ENCODE data around the gene CD300LF.

The CD300LF gene

GRCh38 chr17:74712756-74713155 is at the start of gene CD300LF:
TSS of gene CD300LF (minus strand) at chr17:74712923. CDS start at chr17:74712866, 57 bp downstream.
- Histone ChIP-seq H3K4me3 (ENCODE audit: low read length in 2 of 2) (peak within 1 kb of the TSS; percentile 41 to 57), H3K9me3 (ENCODE audit: control insufficient read depth in 2 of 2, low read length in 2 of 2) (no peaks in the 10 kb centered on the region), H3K36me3 (ENCODE audit: control insufficient read depth in 2 of 2, insufficient read depth in 2 of 2, low read length in 2 of 2) (no peaks in the 10 kb centered on the region), H3K9ac (ENCODE audit: low read depth in 1 of 2, low read length in 2 of 2) (peak within 1 kb of the TSS; percentile 22 to 24), H3K27me3 (ENCODE audit: control insufficient read depth in 2 of 2, insufficient read depth in 2 of 2, low read length in 2 of 2) (peaks cover 6 to 10% of the 10 kb centered on the region in 2 donors), H3K4me1 (ENCODE audit: control insufficient read depth in 2 of 2, insufficient read depth in 2 of 2, low read length in 2 of 2) (peaks cover 0 to 9% of the 10 kb centered on the region in 2 donors), H3K27ac (ENCODE audit: low read depth in 2 of 2, low read length in 2 of 2) (peak within 1 kb of the TSS in 1 of 2 donors; percentile 6)

DNA sequence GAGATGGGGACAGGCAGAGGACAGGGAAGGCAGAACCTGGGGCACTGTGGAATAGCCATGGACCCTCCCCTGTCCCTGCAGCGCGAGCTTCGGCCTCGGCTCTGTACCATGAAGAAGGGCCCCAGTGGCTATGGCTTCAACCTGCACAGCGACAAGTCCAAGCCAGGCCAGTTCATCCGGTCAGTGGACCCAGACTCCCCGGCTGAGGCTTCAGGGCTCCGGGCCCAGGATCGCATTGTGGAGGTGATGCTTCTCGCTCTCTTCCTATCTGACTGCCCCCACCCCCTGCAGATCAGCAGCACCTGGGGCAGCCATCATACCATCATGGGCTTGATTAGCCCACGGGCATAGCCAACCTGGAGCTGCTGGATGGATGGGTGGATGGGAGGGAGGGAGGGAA is 49.2 kb upstream of the CD300LF start:
- Histone ChIP-seq H3K4me3 (ENCODE audit: low read length in 2 of 2) (no peak overlapping the region), H3K4me1 (ENCODE audit: control insufficient read depth in 2 of 2, insufficient read depth in 2 of 2, low read length in 2 of 2) (peaks cover 55 to 68% of the 10 kb centered on the region in 2 donors), H3K9ac (ENCODE audit: low read depth in 1 of 2, low read length in 2 of 2) (no peak overlapping the region), H3K27me3 (ENCODE audit: control insufficient read depth in 2 of 2, insufficient read depth in 2 of 2, low read length in 2 of 2) (no peaks in the 10 kb centered on the region), H3K27ac (ENCODE audit: low read depth in 2 of 2, low read length in 2 of 2) (no peak overlapping the region), H3K36me3 (ENCODE audit: control insufficient read depth in 2 of 2, insufficient read depth in 2 of 2, low read length in 2 of 2) (peaks cover 0 to 8% of the 10 kb centered on the region in 2 donors), H3K9me3 (ENCODE audit: control insufficient read depth in 2 of 2, low read length in 2 of 2) (no peaks in the 10 kb centered on the region)

DNA sequence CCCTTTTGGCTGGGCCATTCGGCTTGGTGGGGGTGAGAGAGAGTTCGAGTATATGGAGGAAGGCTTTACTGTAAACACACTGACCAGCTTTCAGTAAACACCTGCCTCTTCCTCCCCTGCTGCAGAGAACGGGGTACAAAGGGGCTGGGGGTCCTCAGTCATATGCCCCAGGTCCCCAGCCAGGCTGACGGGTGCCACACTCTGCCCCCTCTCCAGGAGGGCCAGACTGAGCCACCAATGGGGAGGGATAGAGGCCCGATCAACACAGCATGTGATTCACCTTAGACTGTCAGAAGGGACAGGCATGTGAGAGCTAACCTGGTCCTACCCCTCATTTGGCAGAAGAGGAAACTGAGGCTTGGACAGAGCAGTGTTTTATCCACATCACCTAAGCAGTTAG is 48.7 kb upstream of the CD300LF start:
- Histone ChIP-seq H3K4me3 (ENCODE audit: low read length in 2 of 2) (no peak overlapping the region), H3K4me1 (ENCODE audit: control insufficient read depth in 2 of 2, insufficient read depth in 2 of 2, low read length in 2 of 2) (peaks cover 60 to 70% of the 10 kb centered on the region in 2 donors), H3K9me3 (ENCODE audit: control insufficient read depth in 2 of 2, low read length in 2 of 2) (no peaks in the 10 kb centered on the region), H3K36me3 (ENCODE audit: control insufficient read depth in 2 of 2, insufficient read depth in 2 of 2, low read length in 2 of 2) (peaks cover 0 to 6% of the 10 kb centered on the region in 2 donors), H3K27ac (ENCODE audit: low read depth in 2 of 2, low read length in 2 of 2) (no peak overlapping the region), H3K9ac (ENCODE audit: low read depth in 1 of 2, low read length in 2 of 2) (no peak overlapping the region), H3K27me3 (ENCODE audit: control insufficient read depth in 2 of 2, insufficient read depth in 2 of 2, low read length in 2 of 2) (no peaks in the 10 kb centered on the region)

DNA sequence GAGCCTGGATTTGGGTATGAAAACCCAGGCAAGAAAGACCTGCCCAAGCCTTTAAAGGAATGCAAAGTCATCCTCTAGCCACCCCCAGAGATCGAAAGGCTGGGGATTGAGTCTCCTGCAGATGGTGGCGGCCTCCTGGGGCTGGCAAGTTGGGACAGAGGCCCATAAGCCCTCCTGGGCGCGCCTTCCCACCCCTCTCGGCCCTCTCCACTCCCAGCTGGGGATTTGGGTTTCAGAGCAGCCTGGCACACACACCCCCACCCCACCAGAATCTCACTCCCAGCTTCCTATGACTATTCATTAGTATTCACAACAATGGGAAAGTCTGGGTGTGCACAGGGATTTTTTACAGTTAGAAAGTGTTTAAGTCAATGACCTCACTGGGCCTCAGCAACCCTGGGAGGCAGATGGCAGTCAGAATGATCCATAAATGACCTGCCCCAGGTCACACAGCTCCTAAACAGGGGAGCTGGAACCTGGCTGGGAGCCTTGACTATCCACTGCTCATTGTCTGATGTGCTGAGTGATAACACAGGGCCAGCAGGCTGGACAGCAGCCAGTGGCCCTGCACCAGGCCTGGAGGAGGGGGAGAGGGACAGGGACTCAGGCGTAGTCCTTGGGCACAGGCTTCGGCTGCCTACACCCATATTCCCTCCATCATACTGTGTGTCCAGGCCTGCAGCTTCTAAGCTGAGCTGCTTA is 47.8 kb upstream of the CD300LF start:
- Histone ChIP-seq H3K9me3 (ENCODE audit: control insufficient read depth in 2 of 2, low read length in 2 of 2) (no peaks in the 10 kb centered on the region), H3K4me3 (ENCODE audit: low read length in 2 of 2) (no peak overlapping the region), H3K27me3 (ENCODE audit: control insufficient read depth in 2 of 2, insufficient read depth in 2 of 2, low read length in 2 of 2) (no peaks in the 10 kb centered on the region), H3K9ac (ENCODE audit: low read depth in 1 of 2, low read length in 2 of 2) (peak overlapping the region in 1 of 2 donors; percentile 25), H3K27ac (ENCODE audit: low read depth in 2 of 2, low read length in 2 of 2) (peak overlapping the region in 1 of 2 donors; percentile 23), H3K4me1 (ENCODE audit: control insufficient read depth in 2 of 2, insufficient read depth in 2 of 2, low read length in 2 of 2) (peaks cover 62 to 70% of the 10 kb centered on the region in 2 donors), H3K36me3 (ENCODE audit: control insufficient read depth in 2 of 2, insufficient read depth in 2 of 2, low read length in 2 of 2) (peaks cover 0 to 3% of the 10 kb centered on the region in 2 donors)

GRCh38 chr17:74759941-74760340 is 47.2 kb upstream of the CD300LF start:
- H3K9me3 ChIP-seq (ENCODE audit: control insufficient read depth in 2 of 2, low read length in 2 of 2) = no peaks in the 10 kb centered on the region
- H3K9ac ChIP-seq (ENCODE audit: low read depth in 1 of 2, low read length in 2 of 2) = peak overlapping the region; percentile 25 to 41
- H3K36me3 ChIP-seq (ENCODE audit: control insufficient read depth in 2 of 2, insufficient read depth in 2 of 2, low read length in 2 of 2) = peaks cover 3 to 4% of the 10 kb centered on the region in 2 donors
- H3K27me3 ChIP-seq (ENCODE audit: control insufficient read depth in 2 of 2, insufficient read depth in 2 of 2, low read length in 2 of 2) = no peaks in the 10 kb centered on the region
- H3K27ac ChIP-seq (ENCODE audit: low read depth in 2 of 2, low read length in 2 of 2) = peak overlapping the region in 1 of 2 donors; percentile 23
- H3K4me1 ChIP-seq (ENCODE audit: control insufficient read depth in 2 of 2, insufficient read depth in 2 of 2, low read length in 2 of 2) = peaks cover 64 to 74% of the 10 kb centered on the region in 2 donors
- peak overlapping the region in 1 of 2 donors; percentile 48 for H3K4me3 ChIP-seq (ENCODE audit: low read length in 2 of 2)

GRCh38 chr17:74759243-74759801 is 46.6 kb upstream of the CD300LF start:
- Histone ChIP-seq H3K27me3 (ENCODE audit: control insufficient read depth in 2 of 2, insufficient read depth in 2 of 2, low read length in 2 of 2) (no peaks in the 10 kb centered on the region), H3K9me3 (ENCODE audit: control insufficient read depth in 2 of 2, low read length in 2 of 2) (no peaks in the 10 kb centered on the region), H3K4me3 (ENCODE audit: low read length in 2 of 2) (peak overlapping the region; percentile 10 to 48), H3K4me1 (ENCODE audit: control insufficient read depth in 2 of 2, insufficient read depth in 2 of 2, low read length in 2 of 2) (peaks cover 62 to 70% of the 10 kb centered on the region in 2 donors), H3K27ac (ENCODE audit: low read depth in 2 of 2, low read length in 2 of 2) (peak overlapping the region; percentile 27 to 49), H3K36me3 (ENCODE audit: control insufficient read depth in 2 of 2, insufficient read depth in 2 of 2, low read length in 2 of 2) (peaks cover 3 to 6% of the 10 kb centered on the region in 2 donors), H3K9ac (ENCODE audit: low read depth in 1 of 2, low read length in 2 of 2) (peak overlapping the region in 1 of 2 donors; percentile 25)

GRCh38 chr17:74758848-74759168 is 46.1 kb upstream of the CD300LF start:
- H3K9me3 ChIP-seq (ENCODE audit: control insufficient read depth in 2 of 2, low read length in 2 of 2) = no peaks in the 10 kb centered on the region
- H3K4me1 ChIP-seq (ENCODE audit: control insufficient read depth in 2 of 2, insufficient read depth in 2 of 2, low read length in 2 of 2) = peaks cover 58 to 68% of the 10 kb centered on the region in 2 donors
- H3K27me3 ChIP-seq (ENCODE audit: control insufficient read depth in 2 of 2, insufficient read depth in 2 of 2, low read length in 2 of 2) = no peaks in the 10 kb centered on the region
- peak overlapping the region in 1 of 2 donors; percentile 25 for H3K9ac ChIP-seq (ENCODE audit: low read depth in 1 of 2, low read length in 2 of 2)
- peaks cover 3 to 6% of the 10 kb centered on the region in 2 donors for H3K36me3 ChIP-seq (ENCODE audit: control insufficient read depth in 2 of 2, insufficient read depth in 2 of 2, low read length in 2 of 2)
- peak overlapping the region; percentile 10 to 48 for H3K4me3 ChIP-seq (ENCODE audit: low read length in 2 of 2)
- H3K27ac ChIP-seq (ENCODE audit: low read depth in 2 of 2, low read length in 2 of 2) = peak overlapping the region; percentile 49 to 62

- Histone ChIP-seq H3K4me1 (ENCODE audit: control insufficient read depth in 2 of 2, insufficient read depth in 2 of 2, low read length in 2 of 2) (peaks cover 57 to 62% of the 10 kb centered on the region in 2 donors), H3K9ac (ENCODE audit: low read depth in 1 of 2, low read length in 2 of 2) (peak overlapping the region in 1 of 2 donors; percentile 27), H3K27ac (ENCODE audit: low read depth in 2 of 2, low read length in 2 of 2) (peak overlapping the region; percentile 49 to 62), H3K4me3 (ENCODE audit: low read length in 2 of 2) (peak overlapping the region in 1 of 2 donors; percentile 25), H3K27me3 (ENCODE audit: control insufficient read depth in 2 of 2, insufficient read depth in 2 of 2, low read length in 2 of 2) (no peaks in the 10 kb centered on the region), H3K36me3 (ENCODE audit: control insufficient read depth in 2 of 2, insufficient read depth in 2 of 2, low read length in 2 of 2) (peaks cover 3 to 6% of the 10 kb centered on the region in 2 donors), H3K9me3 (ENCODE audit: control insufficient read depth in 2 of 2, low read length in 2 of 2) (no peaks in the 10 kb centered on the region)
Measured at GRCh38 chr17:74757931-74758847, 45.5 kb upstream of the CD300LF start.

DNA sequence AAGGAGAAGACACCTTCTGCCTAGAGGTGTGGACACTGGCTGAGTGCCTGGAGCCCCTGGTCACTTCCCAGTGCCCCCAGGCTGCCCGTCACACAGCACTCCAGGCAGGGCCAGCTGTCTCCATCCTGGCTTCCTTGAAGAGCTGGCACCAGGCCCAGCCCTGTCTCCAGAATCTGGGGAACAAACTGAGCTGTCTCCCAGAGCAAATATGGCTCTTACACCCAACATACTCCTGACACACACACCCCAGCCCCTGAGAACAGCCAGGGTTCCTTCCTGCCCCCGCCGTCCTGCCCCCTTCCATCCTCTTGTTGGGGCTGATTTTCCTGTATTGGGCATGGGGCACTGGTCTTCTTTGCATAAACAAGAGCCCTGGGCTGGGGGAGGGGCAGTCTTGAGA is 44.8 kb upstream of the CD300LF start:
- no peaks in the 10 kb centered on the region for H3K27me3 ChIP-seq (ENCODE audit: control insufficient read depth in 2 of 2, insufficient read depth in 2 of 2, low read length in 2 of 2)
- H3K36me3 ChIP-seq (ENCODE audit: control insufficient read depth in 2 of 2, insufficient read depth in 2 of 2, low read length in 2 of 2) = peaks cover 3 to 6% of the 10 kb centered on the region in 2 donors
- no peak overlapping the region for H3K9ac ChIP-seq (ENCODE audit: low read depth in 1 of 2, low read length in 2 of 2)
- H3K9me3 ChIP-seq (ENCODE audit: control insufficient read depth in 2 of 2, low read length in 2 of 2) = no peaks in the 10 kb centered on the region
- H3K4me1 ChIP-seq (ENCODE audit: control insufficient read depth in 2 of 2, insufficient read depth in 2 of 2, low read length in 2 of 2) = peaks cover 57 to 60% of the 10 kb centered on the region in 2 donors
- no peak overlapping the region for H3K4me3 ChIP-seq (ENCODE audit: low read length in 2 of 2)
- H3K27ac ChIP-seq (ENCODE audit: low read depth in 2 of 2, low read length in 2 of 2) = peak overlapping the region; percentile 49 to 62
